A549 (cell line): ENCODE measurements around the gene SPATA2L. TPM values are rescaled to one million over a fixed set of nuclear protein-coding genes. Genes with fewer than 3 reads are reported as not detected.
"Not testable (repeated sequence)": the region's sequence is repeated elsewhere in the genome, so short reads cannot be mapped to it uniquely, and the experiment has no call there.

Source experiments
- ATAC-seq, 2 experiments: fragments of 200-7000 bp in 1 of 2; fragments of >200 bp in 1 of 2; cut with Nextera tagmentation in 1 of 2; cut with Tn5 transposase in 1 of 2; 3 replicates each; pipeline versions ENCODE4 v1.8.0 to v1.9.1; 2018 to 2020; ENCODE audit warnings: mild to moderate bottlenecking in 1 of 2, moderate library complexity in 1 of 2
- CTCF ChIA-PET: fragments of 300-600 bp; sonication (Branson Sonifier 250); formaldehyde crosslinking; extraction: SDS; loops from one replicate; lab custom pipeline; 2021; ENCODE audit warnings: antibody characterized with exemption, inconsistent platforms; lab: Yijun Ruan, JAX
- POLR2A ChIA-PET: fragments of 350-600 bp; formaldehyde crosslinking; extraction: SDS; loops from one replicate; lab custom pipeline; 2021; ENCODE audit warnings: antibody characterized with exemption, inconsistent platforms; lab: Yijun Ruan, JAX
- DNase-seq, 2 experiments: peaks; one replicate each; pipeline versions ENCODE4 v3.0.0 to v3.0.0-alpha.2; 2011 to 2016; ENCODE audit warnings: low read depth in 1 of 2, low spot score in 1 of 2
- FAIRE-seq: peaks from 2 replicates; lab custom pipeline; 2011; peaks lifted over from hg19 to GRCh38; lab: Jason Lieb, UNC
- H3K27ac ChIP-seq, 2 experiments: fragments of >200 bp; sonication (Bioruptor Twin); formaldehyde crosslinking; 3 replicates each; pipeline ENCODE4 v1.5.1; 2016 to 2017
- H3K4me1 ChIP-seq: fragments of >200 bp; sonication (Bioruptor Twin); formaldehyde crosslinking; 3 replicates; pipeline ENCODE4 v1.6.1; 2016
- H3K4me2 ChIP-seq: fragments of >200 bp; sonication (Bioruptor Twin); formaldehyde crosslinking; 3 replicates; pipeline ENCODE4 v1.6.1; 2016
- H3K4me3 ChIP-seq: fragments of >200 bp; sonication (Bioruptor Twin); formaldehyde crosslinking; 3 replicates; pipeline ENCODE4 v1.5.1; 2016
- H3K9me3 ChIP-seq: fragments of >200 bp; sonication (Bioruptor Twin); formaldehyde crosslinking; 3 replicates; pipeline ENCODE4 v1.6.1; 2016
- BHLHE40 ChIP-seq: IDR thresholded peaks from 2 replicates; pipeline ENCODE4 v1.6.1; 2012; ENCODE audit warnings: low read depth, low read length, inconsistent platforms
- CTCF ChIP-seq: fragments of >200 bp; sonication (Bioruptor Twin); formaldehyde crosslinking; IDR thresholded peaks from 3 replicates; pipeline ENCODE4 v1.5.1; 2016
- ESRRA ChIP-seq: fragments of 150-350 bp; IDR thresholded peaks from 2 replicates; pipeline ENCODE4 v1.6.1; 2014; ENCODE audit warnings: mild to moderate bottlenecking, low read length, borderline replicate concordance
- HMGXB4 ChIP-seq: fragments of 250-450 bp; sonication (Bioruptor Pico); IDR thresholded peaks from 2 replicates; pipeline ENCODE4 v1.5.0; 2021; ENCODE audit warnings: mild to moderate bottlenecking, moderate library complexity, borderline replicate concordance
- HOXA7 ChIP-seq: fragments of 250-450 bp; sonication (Bioruptor Pico); IDR thresholded peaks from 2 replicates; pipeline ENCODE4 v1.5.0; 2020; ENCODE audit warnings: mild to moderate bottlenecking, moderate library complexity
- KDM1A ChIP-seq: fragments of 200-600 bp; sonication (generic); IDR thresholded peaks from 2 replicates; pipeline ENCODE4 v1.6.1; 2016; ENCODE audit warnings: low read depth, mild to moderate bottlenecking
- MAX ChIP-seq: IDR thresholded peaks from 2 replicates; pipeline ENCODE4 v1.6.1; 2012
- PHF8 ChIP-seq: fragments of 200-600 bp; sonication (generic); IDR thresholded peaks from 2 replicates; pipeline ENCODE4 v1.6.1; 2016; ENCODE audit warnings: low read depth, mild to moderate bottlenecking, antibody characterized with exemption, moderate library complexity, borderline replicate concordance
- POLR2AphosphoS2 ChIP-seq: conservative IDR thresholded peaks from 2 replicates; pipeline ENCODE4 v1.6.1; 2012; ENCODE audit warnings: low read length, improper control_type of control experiment, inconsistent platforms
- RCOR1 ChIP-seq: fragments of 150-350 bp; IDR thresholded peaks from 2 replicates; pipeline ENCODE4 v1.6.1; 2014; ENCODE audit warnings: antibody characterized with exemption, low read length, low read depth
- TFCP2L1 ChIP-seq: fragments of 250-450 bp; sonication (Bioruptor Pico); IDR thresholded peaks from 2 replicates; pipeline ENCODE4 v1.5.0; 2021; ENCODE audit warnings: mild to moderate bottlenecking
- TP53 ChIP-seq: fragments of 250-450 bp; sonication (Bioruptor Pico); IDR thresholded peaks from 2 replicates; pipeline ENCODE4 v1.5.0; 2021; ENCODE audit warnings: mild to moderate bottlenecking, moderate library complexity
- ZFP36 ChIP-seq: fragments of 450-650 bp; IDR thresholded peaks from 2 replicates; pipeline ENCODE4 v1.6.1; 2014; ENCODE audit warnings: borderline replicate concordance; ENCODE audit not compliant: partially characterized antibody
- ZNF302 ChIP-seq: fragments of 250-450 bp; sonication (Bioruptor Pico); IDR thresholded peaks from 2 replicates; pipeline ENCODE4 v1.9.0; 2021; ENCODE audit warnings: inconsistent platforms, mild to moderate bottlenecking, moderate library complexity
- WGBS: methylation state at CpG from one replicate; pipeline ENCODE4 v1.1.6; 2017; ENCODE audit errors: missing lambda C conversion rate; 5-methylcytosine and 5-hydroxymethylcytosine counted together
- polyA plus RNA-seq, 4 experiments: library from polyadenylated mRNA; depleted of rRNA in 3 of 4; stranded (reverse); fragments of >200 nt; fragmentation: RNase III in 1 of 4; extraction: RNeasy Plus Mini Kit Qiagen cat#74134 plus additional on column Dnase treatment in 1 of 4; gene quantifications; 2 replicates in 3 of 4; 3 replicates in 1 of 4; pipeline ENCODE4 v1.2.3, GENCODE V29; 2011 to 2017
- TF ChIP-seq, protein P1 (sequence below): fragments of 450-650 bp; IDR thresholded peaks from 2 replicates; pipeline ENCODE4 v1.6.1; 2014; ENCODE audit warnings: antibody characterized with exemption

The SPATA2L gene
- polyA plus RNA-seq, 2 of the 4 experiments (the other 2 are of a cell fraction): 3.5 to 5.2 TPM

DNA sequence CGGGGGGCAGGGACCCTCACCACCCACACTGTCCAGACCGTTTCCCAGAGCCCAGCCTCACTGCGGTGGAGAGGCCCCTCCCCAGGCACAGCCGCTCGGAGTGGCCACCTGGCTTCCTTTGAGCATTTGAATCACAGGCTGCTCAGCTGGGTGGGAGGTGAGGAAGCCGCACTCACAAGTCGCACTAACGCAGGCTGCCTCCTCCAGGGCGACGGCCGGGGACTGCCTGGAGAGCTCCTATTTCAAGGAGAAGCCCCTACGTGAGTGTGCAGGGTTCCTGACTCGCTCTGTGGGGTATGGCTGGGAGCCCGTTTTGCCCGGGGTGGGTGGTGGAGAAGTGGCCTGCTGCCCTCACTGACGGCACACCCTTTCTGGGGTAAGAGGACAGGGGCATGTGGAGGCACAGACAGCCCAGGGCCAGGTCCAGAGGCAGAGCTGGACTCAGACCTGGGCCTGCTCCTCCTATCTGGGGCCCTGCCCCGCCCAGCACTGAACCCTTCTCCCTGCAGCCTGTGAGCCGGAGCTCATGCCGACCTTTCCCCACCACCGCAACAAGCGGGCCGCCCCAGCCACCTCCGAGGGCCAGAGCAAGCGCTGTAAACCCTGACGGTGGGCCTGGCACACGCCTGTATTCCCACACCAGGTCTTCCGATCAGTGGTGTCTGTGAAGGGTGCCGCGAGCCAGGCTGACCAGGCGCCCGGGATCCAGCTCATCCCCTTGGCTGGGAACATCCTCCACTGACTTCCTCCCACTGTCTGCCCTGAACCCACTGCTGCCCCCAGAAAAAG, 6.2 kb downstream of the SPATA2L start:
- 93% methylated on average over 24 of the region's 31 CpGs for WGBS
- no peak for DNase-seq
- POLR2A ChIA-PET: interaction anchor here (4.4 kb wide), 1 partner anchor 9 kb away, joined by 26 read pairs; the partner anchor contains the start of gene CDK10
- ATAC-seq: peak; percentile 1 to 3; a peak in 1 of 6 replicates
- Histone ChIP-seq H3K27ac (no peak overlapping the region), H3K9me3 (no peaks in the 10 kb centered on the region), H3K4me3 (no peak overlapping the region), H3K4me2 (no peak overlapping the region), H3K4me1 (peaks cover 5% of the 10 kb centered on the region; the same call in 2 of the 3 replicates)
- FAIRE-seq: no peak
- CTCF ChIA-PET: interaction anchor here (0.6 to 1.0 kb wide), 2 partner anchors 101 to 166 kb away, joined by 3 read pairs; no protein-coding TSS in a partner anchor
- no peak for TF ChIP-seq RCOR1
- TF ChIP-seq KDM1A: no peak
- no peak for TF ChIP-seq CTCF
- TF ChIP-seq, protein P1, sequence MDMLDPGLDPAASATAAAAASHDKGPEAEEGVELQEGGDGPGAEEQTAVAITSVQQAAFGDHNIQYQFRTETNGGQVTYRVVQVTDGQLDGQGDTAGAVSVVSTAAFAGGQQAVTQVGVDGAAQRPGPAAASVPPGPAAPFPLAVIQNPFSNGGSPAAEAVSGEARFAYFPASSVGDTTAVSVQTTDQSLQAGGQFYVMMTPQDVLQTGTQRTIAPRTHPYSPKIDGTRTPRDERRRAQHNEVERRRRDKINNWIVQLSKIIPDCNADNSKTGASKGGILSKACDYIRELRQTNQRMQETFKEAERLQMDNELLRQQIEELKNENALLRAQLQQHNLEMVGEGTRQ: no peak
- TF ChIP-seq ZFP36: no peak
- no peak for TF ChIP-seq ESRRA
- no peak for TF ChIP-seq PHF8
- TF ChIP-seq MAX: no peak
- no peak for TF ChIP-seq BHLHE40
- TF ChIP-seq HOXA7 (CRISPR knock-in tag): no peak
- TF ChIP-seq HMGXB4 (CRISPR knock-in tag): no peak
- no peak for TF ChIP-seq TP53 (CRISPR knock-in tag)
- no peak for TF ChIP-seq TFCP2L1
- no peak; the same call in 1 of the 2 replicates for TF ChIP-seq POLR2AphosphoS2
- no peak for TF ChIP-seq ZNF302 (CRISPR knock-in tag)

GRCh38 chr16:89694784-89695085, 6.8 kb downstream of the SPATA2L start:
- not testable (repeated sequence) for FAIRE-seq
- POLR2A ChIA-PET: interaction anchor here (4.4 kb wide), 1 partner anchor 8 kb away, joined by 26 read pairs; the partner anchor contains the start of gene CDK10

More at GRCh38 chr16:89694784-89695085, 6.8 kb downstream of the SPATA2L start:
- not testable (repeated sequence) for H3K4me3 ChIP-seq, H3K27ac ChIP-seq, H3K4me1 ChIP-seq, H3K4me2 ChIP-seq, ATAC-seq, DNase-seq, H3K9me3 ChIP-seq
- WGBS: 90% methylated on average over 6 of the region's 23 CpGs
- CTCF ChIA-PET: interaction anchor here (0.6 to 1.0 kb wide), 2 partner anchors 101 to 167 kb away, joined by 3 read pairs; no protein-coding TSS in a partner anchor
